ENCODE results near the gene ID2.

DNA sequence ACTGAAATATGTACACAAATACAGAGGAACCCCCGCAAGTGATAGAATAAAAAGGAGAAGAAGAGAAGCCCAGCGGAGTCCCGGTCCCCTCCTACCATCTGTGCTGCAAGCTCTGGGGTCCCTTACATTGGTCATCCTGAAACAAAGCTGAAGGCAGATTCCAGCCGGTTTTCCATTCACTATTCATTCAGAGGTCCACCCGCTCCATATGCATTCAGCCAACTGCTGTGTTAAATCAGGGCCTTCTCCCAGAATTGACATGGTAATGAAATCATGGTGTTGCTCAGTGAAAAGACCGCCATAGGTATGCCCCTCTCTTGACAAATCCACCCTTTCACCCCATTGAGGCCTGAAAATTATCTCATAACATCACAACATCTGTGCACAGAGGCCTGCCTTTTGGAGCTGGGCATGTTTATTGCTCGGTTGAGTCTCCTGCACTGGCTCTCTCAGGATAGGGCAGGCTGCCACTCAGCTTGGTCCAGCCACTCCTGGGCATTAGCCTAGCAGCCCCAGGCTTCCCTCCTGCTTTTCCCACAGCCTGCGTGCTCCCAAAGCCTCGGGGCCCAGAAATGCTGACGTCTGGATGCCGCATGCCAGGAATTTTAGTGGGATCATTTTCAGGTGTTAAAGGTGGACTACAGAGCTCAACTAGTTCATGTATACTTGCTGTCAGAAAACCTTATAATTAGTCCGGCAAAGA is 39.3 kb upstream of the ID2 start:
- TF ChIP-seq POLR2A (IDR thresholded peaks at IDR 0.05; ENCODE audit: low read length) (no peak), MAFK (IDR thresholded peaks at IDR 0.05; ENCODE audit: partially characterized antibody) (no peak), CBX8 (IDR thresholded peaks at IDR 0.05) (no peak), RFX5 (IDR thresholded peaks at IDR 0.05) (no peak), MYC (IDR thresholded peaks at IDR 0.05; ENCODE audit: borderline replicate concordance, low read length) (no peak), JUNB (IDR thresholded peaks at IDR 0.05) (no peak), EP300 (IDR thresholded peaks at IDR 0.05) (no peak), KDM1A (IDR thresholded peaks at IDR 0.05; ENCODE audit: low read depth) (no peak), CHD4 (IDR thresholded peaks at IDR 0.05; ENCODE audit: borderline replicate concordance) (no peak), PHF8 (IDR thresholded peaks at IDR 0.05; ENCODE audit: borderline replicate concordance, low read depth) (no peak)
- TF ChIP-seq, protein P1, sequence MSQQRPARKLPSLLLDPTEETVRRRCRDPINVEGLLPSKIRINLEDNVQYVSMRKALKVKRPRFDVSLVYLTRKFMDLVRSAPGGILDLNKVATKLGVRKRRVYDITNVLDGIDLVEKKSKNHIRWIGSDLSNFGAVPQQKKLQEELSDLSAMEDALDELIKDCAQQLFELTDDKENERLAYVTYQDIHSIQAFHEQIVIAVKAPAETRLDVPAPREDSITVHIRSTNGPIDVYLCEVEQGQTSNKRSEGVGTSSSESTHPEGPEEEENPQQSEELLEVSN (IDR thresholded peaks at IDR 0.05; ENCODE audit: borderline replicate concordance, low read depth) = no peak
- TF ChIP-seq, protein P2, sequence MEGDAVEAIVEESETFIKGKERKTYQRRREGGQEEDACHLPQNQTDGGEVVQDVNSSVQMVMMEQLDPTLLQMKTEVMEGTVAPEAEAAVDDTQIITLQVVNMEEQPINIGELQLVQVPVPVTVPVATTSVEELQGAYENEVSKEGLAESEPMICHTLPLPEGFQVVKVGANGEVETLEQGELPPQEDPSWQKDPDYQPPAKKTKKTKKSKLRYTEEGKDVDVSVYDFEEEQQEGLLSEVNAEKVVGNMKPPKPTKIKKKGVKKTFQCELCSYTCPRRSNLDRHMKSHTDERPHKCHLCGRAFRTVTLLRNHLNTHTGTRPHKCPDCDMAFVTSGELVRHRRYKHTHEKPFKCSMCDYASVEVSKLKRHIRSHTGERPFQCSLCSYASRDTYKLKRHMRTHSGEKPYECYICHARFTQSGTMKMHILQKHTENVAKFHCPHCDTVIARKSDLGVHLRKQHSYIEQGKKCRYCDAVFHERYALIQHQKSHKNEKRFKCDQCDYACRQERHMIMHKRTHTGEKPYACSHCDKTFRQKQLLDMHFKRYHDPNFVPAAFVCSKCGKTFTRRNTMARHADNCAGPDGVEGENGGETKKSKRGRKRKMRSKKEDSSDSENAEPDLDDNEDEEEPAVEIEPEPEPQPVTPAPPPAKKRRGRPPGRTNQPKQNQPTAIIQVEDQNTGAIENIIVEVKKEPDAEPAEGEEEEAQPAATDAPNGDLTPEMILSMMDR (IDR thresholded peaks at IDR 0.05) = no peak
- TF ChIP-seq, protein P3, sequence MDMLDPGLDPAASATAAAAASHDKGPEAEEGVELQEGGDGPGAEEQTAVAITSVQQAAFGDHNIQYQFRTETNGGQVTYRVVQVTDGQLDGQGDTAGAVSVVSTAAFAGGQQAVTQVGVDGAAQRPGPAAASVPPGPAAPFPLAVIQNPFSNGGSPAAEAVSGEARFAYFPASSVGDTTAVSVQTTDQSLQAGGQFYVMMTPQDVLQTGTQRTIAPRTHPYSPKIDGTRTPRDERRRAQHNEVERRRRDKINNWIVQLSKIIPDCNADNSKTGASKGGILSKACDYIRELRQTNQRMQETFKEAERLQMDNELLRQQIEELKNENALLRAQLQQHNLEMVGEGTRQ (IDR thresholded peaks at IDR 0.05) = no peak
- TF ChIP-seq, protein P4, sequence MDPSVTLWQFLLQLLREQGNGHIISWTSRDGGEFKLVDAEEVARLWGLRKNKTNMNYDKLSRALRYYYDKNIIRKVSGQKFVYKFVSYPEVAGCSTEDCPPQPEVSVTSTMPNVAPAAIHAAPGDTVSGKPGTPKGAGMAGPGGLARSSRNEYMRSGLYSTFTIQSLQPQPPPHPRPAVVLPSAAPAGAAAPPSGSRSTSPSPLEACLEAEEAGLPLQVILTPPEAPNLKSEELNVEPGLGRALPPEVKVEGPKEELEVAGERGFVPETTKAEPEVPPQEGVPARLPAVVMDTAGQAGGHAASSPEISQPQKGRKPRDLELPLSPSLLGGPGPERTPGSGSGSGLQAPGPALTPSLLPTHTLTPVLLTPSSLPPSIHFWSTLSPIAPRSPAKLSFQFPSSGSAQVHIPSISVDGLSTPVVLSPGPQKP (IDR thresholded peaks at IDR 0.05; ENCODE audit: low read depth, low read length) = no peak

Measured in A549 (cell line).